Activated gamma-delta T cell (primary cell): ENCODE data around the gene S100A2.
"Not testable (repeated sequence)": the region's sequence is repeated elsewhere in the genome, so short reads cannot be mapped to it uniquely, and the experiment has no call there.

Source experiments
- DNase-seq: peaks from one replicate; lab custom pipeline; 2025; lab: John Stamatoyannopoulos, UW

Gene S100A2

DNA sequence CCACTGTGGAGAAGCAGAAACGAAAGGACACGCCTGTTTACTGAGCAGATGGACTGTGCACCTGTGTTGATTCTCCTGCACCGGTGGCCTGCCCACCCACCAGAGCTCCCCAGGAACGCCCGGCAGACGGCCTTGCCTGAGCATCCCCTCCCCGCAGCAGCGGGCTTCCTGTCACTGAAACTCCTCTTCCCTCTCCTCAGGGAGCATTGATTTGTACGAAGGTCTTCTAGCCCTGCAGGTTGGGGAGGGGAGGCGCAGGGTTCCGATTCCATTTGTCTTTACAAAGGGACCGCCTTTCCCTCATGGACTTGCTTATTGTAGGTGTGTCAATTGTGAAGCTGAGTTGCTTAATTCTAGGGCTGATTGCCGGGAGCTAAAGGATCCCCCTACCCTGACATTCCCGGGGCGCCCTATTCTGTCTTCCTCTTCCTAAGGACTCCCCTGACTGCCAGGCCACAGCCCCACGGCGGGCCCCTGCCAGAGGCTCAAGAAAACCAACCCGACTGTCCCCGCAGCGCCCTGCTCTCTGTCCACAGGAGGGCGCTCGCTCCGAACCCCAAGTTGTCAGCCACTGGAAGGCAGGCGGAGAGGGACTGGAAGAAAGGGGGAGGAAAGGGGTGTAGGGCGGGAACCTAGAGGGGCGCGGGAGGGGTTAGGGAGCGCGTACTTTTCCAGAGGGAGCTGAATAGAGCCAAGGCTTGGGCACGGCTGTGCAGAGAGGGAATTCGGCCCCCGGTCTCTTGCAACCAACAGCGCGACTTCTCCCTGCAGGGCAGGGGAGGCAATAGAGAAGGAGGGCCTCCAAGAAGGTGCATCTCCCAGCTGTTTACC is 32.7 kb downstream of the S100A2 start:
- DNase-seq: peak; percentile 24

GRCh38 chr1:153532181-153532580 is 33.5 kb downstream of the S100A2 start:
- DNase-seq: no peak

- DNase-seq: no peak
Measured at GRCh38 chr1:153531638-153532037, 34.0 kb downstream of the S100A2 start.

- no peak for DNase-seq
Measured at GRCh38 chr1:153527683-153528040, 38.0 kb downstream of the S100A2 start.

DNA sequence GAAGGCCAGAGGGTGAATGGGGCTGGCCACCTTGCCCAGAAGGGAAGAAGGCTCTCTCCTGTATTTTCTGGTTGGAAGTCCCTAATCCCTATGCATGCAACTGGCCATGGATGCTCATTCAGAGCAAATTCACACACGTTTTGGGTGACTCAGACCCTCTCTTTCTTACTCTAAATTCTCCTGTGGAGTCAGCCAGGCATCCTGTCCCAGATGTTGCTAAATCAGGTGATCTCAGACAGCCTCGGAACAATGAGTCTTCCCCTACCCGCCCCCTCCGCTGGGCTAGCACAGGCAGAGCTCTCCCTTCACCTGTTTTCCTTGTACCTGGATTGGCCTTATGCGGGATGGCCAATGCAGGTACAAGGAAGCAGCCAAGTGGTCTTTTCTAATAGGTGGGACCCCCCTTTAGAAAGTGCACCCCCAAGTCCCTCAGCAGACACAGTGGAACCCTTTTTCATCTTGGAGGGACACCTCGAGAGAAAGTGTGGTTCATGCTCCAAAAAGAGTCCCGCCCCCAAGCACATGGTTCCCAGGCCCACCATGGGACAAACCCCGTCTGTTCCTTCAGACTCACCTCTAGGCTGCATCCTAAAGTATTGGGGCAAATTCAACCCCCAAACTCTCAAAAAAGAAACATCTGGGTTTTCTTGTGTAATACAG is 38.5 kb downstream of the S100A2 start:
- DNase-seq: no peak

DNA sequence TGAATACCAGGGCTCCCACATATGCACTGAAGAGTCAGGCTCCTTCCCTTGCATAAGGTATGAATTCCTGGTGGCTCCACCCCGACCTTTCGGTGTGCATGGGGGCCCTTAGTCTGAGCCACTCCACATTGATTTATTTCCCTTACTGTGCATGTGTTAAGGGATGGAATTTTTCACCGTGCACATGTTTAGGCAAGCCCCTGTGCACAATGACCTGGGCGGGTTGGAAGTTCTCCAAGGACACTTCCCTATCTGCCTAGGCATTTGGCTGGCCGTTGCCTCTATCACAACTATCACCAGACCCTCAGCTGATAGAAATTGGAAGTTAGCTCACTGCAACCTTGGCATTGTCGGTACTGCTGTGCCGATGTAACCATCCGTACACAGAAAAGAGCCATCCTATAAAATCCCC is 39.5 kb downstream of the S100A2 start:
- DNase-seq: no peak

DNA sequence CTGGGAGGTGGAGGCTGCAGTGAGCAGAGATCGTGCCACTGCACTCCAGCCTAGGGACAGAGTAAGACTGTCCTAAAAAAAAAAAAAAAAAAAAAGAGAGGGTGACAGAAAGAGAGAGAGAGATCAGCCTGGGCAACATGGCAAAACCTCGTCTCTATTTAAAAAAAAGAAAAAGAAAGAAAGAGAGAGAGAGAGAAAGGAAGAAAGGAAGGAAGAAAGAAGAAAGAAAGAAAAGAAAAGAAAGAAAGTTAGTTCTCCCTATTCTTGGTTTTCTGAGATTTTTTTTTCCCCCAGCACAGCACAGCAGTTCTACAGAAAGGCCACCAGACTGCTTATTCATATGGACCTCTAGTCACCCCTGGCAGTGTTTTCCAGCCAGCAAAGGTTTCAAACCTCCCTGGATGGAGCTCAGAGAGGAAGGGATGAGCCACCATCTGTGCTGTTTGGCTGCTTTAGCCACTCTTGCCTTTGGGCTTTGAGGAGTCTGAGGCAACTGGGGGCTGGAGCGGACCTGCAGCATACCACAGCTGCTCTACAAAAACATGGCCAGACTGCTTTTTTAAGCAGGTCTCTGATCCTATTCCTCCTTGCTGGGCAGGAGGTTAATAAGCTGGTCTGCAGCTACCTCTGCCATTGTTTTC is 40.4 kb downstream of the S100A2 start:
- no peak for DNase-seq

- not testable (repeated sequence) for DNase-seq
Measured at GRCh38 chr1:153522353-153523048, 43.1 kb downstream of the S100A2 start.

GRCh38 chr1:153521808-153522207 is 43.8 kb downstream of the S100A2 start:
- DNase-seq: not testable (repeated sequence)

DNA sequence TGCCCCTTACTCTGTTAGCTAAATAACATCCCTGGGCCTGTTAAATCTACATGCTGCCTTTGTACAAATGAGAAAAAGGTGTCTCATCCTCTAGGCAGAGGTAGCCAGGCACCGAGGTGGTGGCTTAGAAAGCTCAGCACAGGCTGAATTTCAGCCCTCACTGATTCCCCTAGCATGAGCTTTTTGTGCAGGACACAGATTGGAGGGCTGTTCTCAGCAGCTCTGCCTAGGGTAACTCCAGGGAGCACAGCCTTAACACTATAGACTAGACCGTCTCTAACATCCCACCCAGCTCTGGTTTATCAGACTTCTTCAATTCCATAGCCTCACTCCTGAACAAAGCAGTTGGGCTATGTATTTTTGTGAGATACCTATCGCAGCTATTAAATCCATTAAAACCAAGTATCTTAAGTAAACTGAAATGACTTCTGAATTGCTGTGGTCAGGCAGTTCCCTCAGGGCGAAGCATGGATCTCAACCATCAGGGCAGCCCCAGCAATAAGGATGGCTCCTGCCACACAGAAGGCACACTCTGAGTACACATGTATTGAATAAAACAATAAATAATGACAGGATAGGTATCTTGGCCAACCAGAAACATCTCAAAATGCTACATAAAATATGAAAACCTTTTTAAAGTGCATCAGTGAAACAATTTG is 44.7 kb downstream of the S100A2 start:
- no peak for DNase-seq

DNA sequence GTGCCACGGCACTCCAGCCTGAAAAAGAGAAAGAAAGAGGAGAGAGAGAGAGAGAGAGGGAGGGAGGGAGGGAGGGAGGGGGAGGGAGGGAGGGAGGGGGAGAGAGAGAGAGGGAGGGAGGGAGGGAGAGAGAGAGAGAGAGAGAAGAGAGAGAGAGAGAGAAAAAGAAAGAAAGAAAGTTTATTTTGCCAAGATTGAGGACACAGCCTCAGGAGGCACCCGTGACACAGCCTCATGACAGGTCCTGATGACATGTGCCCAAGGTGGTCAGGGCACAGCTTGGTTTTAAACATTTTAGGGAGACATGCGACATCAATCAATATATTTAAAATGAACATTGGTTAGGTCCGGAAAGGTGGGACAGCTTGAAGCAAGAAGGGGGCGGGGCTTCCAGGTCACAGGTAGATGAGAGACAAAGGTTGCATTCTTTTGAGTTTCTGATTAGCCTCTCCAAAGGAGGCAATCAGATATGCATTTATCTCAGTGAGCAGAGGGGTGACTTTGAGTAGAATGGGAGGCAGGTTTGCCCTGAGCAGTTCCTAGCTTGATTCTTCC is 45.4 kb downstream of the S100A2 start:
- DNase-seq: not testable (repeated sequence)

DNA sequence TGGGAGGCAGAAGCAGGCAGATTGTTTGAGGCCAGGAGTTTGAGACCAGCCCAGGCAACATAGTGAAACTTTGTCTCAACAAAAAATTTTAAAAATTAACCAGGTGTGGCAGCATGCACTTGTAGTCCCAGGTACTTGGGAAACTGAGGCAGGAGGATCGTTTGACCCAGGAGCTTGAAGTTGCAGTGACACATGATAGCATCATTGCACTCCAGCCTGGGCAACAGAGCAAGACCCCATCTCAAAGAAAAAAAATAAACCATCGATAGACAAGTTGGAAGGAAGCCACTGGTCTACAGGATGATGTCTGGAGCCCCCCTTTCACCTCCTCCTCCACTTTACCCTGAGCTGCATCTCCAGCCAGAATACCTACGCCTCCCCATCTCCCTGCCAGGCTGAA is 46.4 kb downstream of the S100A2 start:
- no peak for DNase-seq

GRCh38 chr1:153515504-153516394 is 49.9 kb downstream of the S100A2 start:
- no peak for DNase-seq

DNA sequence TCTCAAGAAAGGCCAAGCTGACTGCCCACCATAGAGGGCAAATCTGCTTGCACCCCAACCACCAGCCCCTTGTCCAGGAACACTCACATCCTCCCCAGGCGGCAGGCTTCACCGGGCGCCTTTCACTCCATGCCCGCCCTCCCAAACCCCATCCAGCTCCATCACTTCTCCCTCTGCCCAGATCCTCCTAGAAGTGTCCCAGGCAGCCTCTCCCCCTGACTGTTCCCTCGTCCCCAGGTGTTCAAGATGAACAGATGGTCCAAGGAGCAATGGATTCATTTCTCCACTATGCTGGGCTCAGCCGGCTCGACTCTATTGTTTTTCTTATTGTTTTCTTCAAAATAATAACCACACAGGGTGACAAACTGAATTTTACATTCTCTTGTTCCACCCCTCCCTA is 52.0 kb downstream of the S100A2 start:
- DNase-seq: no peak

- no peak for DNase-seq
Measured at GRCh38 chr1:153513023-153513422, 52.6 kb downstream of the S100A2 start.
